ENCODE data around the gene KCNAB2.

- no peak for TF ChIP-seq CTCF (IDR thresholded peaks at IDR 0.05; ENCODE audit: low read length)
- TF ChIP-seq EZH2 (IDR thresholded peaks at IDR 0.05; ENCODE audit: borderline replicate concordance, low read length), result no peak
Measured at GRCh38 chr1:6046279-6046678, 591 bp downstream of the KCNAB2 start.
